Stimulated activated CD8-positive, alpha-beta memory T cell treated with anti-CD3 and anti-CD28 coated beads, Interleukin-7, amount 100 ng/mL, for 48 hours (primary cell): Measurements from ENCODE around the gene MIEF2.

Experiments
- DNase-seq, 2 donors: peaks; one replicate each; pipeline ENCODE4 v3.0.0-alpha.2; 2020; ENCODE audit warnings: low read depth in 1 of 2; ENCODE audit errors: extremely low read depth in 1 of 2

Gene MIEF2

DNA sequence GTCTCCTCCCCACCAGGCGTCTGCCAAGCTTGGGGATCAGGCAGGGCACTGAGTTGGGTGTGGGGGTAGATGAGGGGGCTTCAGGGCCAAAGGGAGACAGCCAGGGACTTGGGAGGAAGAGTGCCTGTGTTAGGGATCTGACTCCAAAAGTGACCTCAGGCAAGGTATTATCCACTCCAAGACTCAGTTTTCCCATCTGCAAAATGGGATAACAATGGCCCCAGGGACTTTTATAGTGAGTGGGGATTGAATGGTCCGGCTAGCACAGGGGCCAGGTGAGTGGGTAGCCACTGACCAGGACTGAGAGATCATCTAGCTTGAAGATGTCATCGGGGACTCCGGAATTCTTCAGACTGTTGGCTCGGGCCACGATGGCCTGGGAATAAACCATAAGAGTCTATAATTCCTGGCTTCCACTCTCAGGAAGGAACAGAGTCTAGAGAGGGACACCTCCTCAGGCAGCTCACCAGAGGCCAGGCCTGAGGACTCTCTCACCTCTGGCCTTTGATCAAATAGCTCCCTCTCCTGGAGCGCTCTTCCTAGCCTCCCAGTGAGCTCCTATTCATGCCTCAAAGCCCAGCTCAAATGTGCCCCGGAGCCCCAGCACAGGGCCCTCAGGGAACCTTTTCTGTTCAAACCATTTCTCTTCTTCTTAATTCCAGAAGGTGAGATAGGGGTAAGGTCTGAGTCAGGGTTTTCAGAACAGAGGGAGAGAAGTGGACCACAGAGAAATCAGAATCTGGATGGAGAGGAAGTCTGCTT, 5.4 kb upstream of the MIEF2 start:
- no peak for DNase-seq

DNA sequence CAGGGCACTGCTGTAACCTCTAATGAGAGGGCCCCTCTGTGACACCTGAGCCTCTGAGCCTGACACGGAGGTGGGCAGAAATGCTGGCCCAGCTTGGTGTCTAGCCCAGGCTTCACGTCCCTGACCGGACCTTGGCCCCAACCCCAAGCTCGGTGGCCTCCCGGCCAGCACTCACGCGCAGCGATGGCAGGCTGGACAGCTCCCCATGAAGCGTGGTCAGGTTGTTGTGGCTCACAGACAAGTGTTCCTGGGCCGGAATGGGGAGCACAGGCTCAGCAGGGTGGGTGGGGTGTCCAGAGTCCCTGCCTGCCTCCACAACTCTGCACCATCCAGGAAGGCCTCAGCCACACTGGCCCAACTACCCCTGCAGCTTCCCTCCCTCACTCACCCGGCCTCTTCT, 4.1 kb upstream of the MIEF2 start:
- no peak for DNase-seq

DNA sequence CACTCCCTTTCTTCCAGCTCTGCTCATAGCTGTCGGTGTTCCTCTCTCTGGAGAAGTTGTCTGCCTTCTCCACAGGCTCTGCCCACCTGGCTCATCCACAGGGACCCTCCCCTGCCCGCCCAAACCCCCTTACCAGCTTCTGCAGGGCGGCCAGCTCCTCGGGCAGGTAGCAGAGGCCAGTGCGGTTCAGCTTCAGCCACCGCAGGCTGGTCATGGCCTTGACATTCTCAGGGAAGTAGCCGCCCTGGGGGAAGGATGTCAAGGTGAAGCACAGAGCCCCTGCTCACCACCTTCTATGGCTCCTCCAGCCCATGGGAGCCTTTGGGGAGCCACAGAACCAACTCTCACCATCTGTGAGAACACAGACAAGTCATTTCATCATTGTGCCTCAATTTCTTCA, 3.7 kb upstream of the MIEF2 start:
- no peak for DNase-seq

DNA sequence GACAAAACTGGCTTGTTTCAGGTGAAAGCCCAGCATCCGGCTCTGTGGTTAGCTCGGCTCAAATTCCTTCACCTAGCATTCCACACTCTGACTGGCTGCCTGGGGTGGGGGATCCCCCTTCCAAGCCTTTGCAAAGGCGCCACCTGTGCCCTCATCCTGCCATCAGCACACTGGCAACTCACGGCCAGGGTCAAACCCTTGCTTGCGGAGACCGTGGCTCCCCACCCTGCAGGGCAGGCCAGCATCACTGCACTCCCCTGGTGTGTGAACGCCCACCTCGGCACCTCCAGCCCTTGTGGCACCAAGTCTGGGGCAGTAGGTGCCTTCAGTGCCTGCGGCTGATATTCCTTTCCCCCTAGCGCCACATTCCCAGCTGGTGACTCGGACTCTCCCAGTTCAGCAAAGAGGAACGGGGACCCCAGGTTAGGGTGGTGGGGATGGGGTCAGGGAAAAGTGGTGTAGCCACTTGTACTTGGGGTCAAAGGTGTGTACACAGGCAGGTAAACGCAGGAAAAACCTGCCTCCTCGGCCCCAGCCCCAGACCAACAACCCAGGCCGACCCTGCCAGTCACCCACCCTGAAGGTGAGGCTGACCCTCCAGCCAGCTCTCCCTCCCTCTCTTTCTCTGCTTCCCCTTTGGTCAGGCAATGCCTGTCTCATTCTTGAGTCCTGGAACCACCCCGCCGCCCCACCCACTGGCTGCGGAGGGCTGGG, 3.0 kb upstream of the MIEF2 start:
- no peak for DNase-seq

DNA sequence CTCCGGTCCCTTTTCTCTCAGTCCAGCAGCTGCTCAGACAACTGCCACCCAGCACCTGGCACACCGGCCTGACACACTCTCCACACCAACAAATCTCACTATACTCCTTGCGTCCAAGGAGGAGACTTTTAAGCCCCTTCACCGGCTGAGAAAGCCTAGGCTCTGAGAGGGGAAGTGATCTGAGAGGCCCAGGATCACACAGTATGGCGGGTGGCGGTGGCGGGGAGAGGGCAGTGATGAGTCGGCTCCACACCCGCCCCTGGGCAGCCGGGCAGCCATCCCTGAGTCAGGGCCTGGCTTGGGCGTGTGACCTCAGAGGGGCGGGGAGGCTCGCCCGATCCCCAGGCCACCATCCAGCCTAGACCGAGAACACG, 2.5 kb upstream of the MIEF2 start:
- peak in 1 of 2 donors; percentile 35 for DNase-seq

DNA sequence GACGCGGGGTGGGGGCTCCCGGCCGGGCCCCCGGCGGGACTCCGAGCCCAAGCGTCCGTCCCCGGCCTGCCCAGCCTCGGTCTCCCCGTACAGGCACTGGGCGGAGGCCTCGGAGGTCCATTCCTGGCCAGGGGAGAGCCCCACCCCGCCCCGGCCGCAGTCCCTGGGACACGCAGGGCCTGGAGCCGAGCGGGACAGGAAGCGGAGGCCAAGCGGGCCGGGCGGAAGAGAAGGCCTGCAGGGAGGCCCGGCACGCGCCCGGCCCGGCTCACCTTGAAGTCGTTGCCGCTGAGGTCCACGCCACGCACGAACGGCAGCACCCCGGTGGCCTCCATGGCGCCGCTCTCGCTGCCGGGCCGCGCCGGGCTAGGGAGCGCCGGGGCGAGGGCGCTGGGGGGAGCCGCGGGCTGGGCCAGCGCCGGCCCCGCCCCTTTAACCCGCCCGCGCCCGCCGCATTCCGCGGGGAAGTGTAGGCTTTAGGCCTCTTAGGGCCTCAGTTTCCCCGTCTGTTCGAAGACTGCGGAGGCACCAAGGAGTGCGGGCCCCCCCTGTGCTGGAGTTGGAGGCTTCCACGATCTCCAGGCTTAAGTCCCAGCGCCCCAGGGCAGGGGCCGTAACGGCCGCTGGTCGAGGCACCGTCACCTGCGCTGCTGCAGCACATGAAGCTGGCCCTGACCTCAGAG, 2.0 kb upstream of the MIEF2 start, which contains the start of gene FLII:
Gene FLII, minus strand, starts transcription at position 383 of the 683 bp plus-strand sequence. Its CDS starts 48 bp downstream, at position 335.
- peak in 1 of 2 donors; percentile 31 for DNase-seq

DNA sequence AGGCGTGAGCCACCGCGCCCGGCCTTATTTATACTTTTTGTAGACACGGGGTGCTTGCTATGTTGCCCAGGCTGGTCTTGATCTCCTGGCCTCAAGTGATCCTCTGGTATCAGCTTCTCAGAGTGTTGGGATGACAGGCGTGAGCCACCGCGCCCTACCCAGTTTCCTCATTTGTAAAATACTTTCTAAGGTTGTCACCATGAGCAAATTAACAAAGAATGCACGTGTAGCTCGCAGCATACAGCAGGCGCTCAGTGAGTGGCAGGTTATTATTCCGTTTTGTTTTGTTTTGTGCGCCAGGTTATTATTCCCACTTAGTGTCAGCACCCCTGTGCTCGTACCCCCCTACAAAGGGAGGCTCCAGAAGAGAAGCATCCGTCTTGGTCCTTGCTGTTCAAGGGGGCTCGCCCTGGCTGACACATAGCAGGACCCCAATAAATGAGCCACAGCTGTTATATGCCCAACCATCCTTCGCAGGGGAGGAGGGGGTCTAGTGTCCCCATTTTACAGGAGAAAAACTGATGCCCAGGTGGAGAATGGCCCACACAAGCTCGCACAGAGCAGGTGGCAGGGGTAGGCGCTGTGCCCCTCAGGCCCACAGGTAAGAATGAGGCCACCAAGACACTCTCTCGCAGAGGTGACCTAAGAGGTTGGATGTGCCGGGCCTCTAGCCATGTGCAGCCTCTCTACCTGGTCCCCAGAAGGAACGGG, 686 bp upstream of the MIEF2 start:
- no peak for DNase-seq

DNA sequence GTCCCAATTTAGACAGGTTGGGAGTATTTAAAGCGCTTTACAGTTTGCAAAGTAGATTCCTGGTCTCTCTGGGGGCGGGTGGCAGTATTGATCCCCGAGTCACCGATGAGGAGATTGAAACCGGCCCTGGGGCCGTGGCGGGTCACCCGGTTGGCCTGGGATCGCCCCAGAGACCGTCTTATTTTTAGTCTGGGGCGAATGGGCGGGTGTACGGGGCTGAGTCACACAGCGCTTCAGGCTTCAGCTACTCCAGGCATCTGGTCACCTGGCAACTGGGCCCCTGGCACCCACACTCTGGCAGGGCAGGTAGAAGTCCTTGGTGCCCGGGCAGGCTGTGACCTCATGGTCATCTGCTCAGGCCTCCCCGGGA, 669 bp downstream of the MIEF2 start:
- peak in 1 of 2 donors; percentile 44 for DNase-seq

DNA sequence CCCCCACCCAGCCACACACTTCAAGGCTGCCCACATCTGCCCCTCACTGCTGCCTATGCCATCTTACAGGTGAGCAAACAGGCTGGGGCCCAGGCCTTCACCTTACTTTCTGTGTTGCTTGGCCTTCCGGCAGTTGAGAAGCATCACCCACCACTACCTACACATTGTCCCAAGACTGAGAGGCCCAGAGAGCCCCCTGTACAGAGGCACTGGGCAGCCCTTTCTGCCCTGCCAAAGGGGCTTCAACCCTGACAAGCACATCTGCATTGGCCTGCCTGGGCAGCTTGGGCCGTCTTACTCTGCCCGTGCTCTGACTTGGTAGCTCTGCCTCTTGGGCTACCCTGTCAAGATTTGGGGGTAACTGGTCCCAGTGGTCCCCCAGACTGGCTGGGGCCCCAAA, 1.2 kb downstream of the MIEF2 start:
- no peak for DNase-seq

DNA sequence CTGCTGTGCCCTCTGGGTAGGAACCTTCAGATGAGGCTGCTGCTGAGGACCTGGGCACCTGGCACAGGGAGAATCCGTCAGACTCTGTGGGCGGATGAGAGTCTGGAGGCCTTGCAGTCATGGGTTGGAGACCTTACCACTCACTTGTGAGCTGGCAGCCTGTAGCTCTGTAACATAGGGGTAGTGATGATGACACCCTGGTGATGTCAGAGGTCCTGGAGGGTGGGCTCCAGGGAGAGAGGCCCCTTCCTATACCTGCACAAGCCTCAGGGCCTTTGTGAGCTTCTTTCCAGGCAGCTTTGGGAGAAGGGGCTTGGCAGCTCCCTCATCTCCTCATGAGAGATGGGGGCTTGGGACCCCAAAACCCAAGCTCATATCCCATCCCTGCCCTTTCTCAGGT, 1.6 kb downstream of the MIEF2 start:
- no peak for DNase-seq

DNA sequence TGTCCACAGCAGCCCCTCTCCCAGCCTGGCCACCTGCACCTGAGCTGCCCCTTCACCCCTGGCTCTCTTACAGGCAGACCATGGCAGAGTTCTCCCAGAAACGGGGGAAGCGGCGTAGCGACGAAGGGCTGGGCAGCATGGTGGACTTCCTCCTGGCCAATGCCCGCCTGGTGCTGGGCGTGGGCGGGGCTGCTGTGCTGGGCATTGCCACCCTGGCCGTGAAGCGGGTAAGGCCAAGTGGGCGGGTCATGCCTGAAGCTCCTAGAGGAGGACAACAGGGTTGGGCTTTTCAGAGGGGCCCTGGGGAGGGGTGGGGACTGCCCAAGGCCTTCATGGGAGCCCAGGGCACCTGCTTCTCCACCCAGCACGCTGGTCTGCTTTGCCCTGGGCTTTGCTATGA, 2.2 kb downstream of the MIEF2 start:
- DNase-seq = no peak

DNA sequence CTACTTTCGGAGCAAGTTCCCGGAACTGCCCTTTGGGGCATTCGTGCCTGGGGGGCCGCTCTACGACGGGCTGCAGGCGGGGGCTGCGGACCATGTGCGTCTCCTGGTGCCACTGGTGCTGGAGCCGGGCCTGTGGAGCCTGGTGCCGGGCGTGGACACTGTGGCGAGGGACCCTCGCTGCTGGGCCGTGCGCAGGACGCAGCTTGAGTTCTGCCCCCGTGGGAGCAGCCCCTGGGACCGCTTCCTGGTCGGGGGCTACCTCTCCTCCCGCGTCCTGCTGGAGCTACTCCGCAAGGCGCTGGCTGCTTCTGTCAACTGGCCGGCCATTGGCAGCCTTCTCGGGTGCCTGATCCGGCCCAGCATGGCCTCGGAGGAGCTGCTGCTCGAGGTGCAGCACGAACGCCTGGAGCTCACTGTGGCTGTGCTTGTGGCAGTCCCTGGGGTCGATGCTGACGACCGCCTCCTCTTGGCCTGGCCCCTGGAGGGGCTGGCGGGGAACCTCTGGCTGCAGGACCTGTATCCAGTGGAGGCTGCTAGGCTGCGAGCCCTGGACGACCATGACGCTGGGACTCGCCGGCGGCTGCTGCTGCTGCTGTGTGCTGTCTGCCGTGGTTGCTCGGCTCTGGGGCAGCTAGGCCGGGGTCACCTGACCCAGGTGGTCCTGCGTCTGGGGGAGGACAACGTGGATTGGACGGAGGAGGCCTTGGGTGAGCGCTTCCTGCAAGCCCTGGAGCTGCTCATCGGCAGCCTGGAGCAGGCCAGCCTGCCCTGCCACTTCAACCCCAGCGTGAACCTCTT, 3.6 kb downstream of the MIEF2 start:
- no peak for DNase-seq

DNA sequence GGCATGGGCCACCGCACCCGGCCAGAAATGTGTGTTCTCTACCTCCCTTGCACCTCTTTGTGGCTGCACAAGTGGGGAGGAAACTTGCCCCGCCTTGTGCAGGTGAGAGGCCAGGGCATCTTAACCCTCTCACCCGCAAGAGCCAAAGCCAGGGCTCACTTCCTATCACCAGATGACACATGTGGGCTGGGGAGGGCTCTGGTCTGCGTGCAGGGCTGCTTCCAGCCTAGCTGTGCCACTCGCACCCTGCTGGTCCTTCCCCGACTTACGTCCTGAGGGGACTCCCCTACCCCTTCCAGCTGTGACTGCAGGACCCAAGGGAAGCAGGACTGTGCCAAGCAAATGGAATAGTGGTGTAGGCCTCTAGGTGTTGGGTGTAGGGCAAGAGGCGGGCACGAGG, 6.9 kb downstream of the MIEF2 start:
- DNase-seq = no peak

DNA sequence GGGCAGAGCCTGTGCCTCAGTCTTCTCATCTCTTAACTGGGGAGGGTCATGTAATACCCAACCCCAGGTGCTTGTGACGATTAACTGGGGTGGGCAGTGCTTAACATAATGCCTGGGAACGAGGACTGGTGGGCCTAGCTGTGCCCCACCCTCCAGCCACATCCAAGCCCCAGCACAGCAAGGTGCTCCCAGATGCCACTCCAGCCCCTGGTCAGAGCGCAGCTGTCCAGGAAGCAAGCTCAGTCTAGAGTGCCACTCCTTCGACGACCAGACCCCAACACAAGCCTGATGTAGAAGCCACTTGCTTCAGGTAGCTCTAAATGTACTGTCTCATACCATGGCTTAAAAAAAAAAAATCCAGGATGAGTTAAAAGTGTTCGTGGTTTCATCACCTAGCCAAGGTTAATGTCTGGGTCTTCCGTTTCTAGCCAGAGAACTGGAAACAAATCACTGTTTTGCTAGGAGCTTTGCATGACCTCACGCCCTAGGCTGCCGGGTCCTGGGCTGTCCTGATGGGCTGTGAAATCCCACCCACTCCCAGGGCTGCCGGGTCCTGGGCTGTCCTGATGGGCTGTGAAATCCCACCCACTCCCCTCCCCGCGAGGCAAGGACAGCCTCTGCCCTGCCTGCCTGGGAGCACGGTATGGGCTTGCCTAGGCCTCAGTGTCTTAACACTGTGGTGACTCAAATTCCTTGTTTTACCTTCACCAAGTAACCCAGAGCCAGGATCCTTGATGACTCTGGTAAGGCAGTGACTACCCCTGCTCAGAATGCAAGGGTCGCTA, 7.7 kb downstream of the MIEF2 start:
- no peak for DNase-seq

DNA sequence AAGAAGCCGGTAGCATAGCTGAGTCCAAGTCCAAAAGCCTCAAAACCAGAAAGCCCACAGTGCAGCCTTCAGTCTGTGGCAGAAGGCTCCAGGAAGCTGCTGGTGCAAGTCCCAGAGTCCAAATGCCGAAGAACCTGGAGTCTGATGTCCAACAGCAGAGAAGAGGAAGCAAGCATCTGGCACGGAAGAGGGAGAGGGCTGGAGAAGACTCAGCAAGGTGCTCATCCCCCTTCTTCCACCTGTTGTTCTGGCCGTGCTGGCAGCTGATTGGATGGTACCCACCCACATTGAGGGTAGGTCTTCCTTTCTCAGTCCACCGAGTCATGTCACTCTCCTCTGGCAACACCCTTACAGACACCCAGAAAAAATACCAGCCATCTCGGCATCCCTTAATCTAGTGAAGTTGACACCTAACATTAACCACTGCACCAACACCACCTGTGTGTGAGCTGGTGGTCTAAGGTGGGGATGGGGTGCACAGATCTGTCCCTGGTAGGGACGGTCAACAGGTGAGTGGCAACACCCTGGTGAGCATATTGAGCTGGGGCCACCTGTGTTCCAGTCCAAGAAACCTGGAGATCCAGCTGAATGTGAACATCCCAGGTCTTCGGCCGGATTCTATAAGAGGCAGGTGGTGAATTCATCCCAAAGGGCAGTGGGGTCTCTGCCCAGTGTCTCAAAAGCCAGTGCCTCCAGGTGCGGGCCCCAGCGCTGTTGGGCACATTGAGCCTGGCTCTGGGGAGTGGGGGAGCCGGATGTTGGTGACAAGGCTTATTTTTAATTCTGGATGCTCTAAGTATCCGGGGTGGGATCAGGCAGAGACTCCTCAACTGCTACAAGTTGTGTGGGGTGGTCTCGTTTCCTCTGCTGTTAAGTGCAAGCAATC, 9.8 kb downstream of the MIEF2 start:
- DNase-seq = no peak

DNA sequence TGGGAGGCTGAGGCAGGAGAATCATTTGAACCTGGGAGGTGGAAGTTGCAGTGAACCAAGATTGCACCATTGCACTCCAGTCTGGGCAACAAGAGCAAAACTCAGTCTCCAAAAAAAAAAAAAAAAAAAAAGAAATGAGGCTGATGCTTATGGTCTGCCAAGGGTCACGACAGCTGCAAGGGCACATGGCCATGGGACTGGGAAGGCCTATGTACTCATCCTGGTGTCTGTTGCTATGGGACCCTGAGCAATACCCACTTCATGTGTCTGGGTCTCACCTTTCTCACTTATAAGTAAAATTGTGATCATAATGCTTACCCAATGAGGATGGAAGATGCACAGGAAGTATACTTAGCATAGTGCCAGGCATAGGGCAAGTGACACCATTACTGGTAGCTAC, 16.6 kb downstream of the MIEF2 start:
- DNase-seq = no peak

DNA sequence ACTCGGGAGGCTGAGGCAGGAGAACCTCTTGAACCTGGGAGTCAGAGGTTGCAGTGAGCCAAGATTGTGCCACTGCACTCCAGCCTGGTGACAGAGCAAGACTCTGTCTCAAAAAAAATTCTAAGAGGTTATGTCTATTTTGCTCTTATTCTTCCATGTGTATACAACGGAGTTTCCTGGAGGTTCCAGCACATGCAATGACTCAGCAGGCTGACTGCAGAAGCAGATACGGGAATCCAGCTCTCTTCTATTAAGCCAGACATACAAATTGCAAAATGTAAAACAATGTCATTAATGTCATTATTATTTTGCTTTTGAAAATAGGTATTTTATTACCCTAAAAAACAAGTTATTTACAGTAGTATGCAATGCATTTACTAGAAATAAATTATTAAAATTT, 18.4 kb downstream of the MIEF2 start:
- no peak for DNase-seq

DNA sequence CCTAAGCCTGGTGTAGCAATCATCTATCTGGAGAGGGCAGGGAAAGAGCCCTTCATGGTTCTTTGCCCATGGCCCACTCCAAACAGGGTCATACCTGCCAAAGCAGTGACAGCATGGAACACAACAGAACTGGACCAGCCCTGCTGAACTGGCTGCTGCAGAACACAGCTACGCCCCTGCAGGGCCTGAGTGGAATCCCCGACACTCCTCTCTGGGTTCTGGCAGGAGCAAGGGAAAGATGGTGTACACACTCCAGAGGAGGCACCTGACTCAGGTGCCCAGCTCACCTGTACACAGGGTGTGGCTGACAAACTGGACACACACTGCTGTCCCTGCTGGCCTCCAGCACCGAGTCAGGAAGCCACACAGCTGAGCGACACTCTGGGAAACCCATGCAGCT, 19.8 kb downstream of the MIEF2 start:
- DNase-seq = no peak
